ENCODE data around the gene ZBTB12.

DNA sequence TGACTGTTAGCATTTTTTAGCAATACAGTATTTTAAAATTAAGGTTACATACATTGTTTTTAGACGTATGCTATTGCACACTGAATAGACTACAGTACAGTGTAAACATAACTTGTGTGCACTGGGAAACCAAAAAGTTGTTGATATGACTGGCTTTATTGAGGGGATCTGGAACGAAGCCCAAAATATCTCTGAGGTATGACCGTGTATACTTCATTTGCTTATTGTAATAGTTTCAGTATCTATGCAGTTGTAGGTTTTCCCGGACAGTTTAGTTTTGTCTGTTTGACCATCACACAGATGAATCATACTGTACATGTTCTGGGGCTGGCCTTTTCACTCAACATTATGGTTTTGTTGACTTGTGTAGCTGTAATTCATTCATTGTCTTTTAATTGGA lies 6.9 kb upstream of the ZBTB12 start:
- TF ChIP-seq, protein P1, sequence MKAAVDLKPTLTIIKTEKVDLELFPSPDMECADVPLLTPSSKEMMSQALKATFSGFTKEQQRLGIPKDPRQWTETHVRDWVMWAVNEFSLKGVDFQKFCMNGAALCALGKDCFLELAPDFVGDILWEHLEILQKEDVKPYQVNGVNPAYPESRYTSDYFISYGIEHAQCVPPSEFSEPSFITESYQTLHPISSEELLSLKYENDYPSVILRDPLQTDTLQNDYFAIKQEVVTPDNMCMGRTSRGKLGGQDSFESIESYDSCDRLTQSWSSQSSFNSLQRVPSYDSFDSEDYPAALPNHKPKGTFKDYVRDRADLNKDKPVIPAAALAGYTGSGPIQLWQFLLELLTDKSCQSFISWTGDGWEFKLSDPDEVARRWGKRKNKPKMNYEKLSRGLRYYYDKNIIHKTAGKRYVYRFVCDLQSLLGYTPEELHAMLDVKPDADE (CRISPR knock-in tag; IDR thresholded peaks at IDR 0.05), result no peak
- no peak for TF ChIP-seq NFE2L1 (CRISPR knock-in tag; IDR thresholded peaks at IDR 0.05; ENCODE audit: borderline replicate concordance)

All from HepG2 (cell line).